ENCODE measurements around the gene LCP2. TPM values are rescaled to one million over a fixed set of nuclear protein-coding genes. Genes with fewer than 3 reads are reported as not detected.

Gene LCP2
- polyA plus RNA-seq, 1 donor from 2014 or later = 31.6 TPM

DNA sequence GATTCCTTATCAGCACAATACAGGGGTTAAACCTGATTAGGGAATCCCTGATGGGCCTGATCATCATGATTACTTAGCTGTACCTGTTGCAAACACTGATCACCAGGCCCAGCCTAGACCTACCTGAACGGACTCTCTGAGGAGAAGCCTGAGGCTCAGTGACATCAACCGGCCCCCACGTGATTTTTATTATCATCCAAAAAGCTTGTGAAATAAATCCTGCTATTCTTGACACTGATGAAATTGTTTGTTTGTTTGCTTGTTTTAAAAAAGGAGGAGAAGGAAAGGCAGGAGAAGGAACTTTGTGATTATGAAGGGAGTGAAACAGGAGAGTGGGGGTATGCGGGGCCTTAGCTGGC is 18.1 kb downstream of the LCP2 start:
- Mint-ChIP-seq H3K9me3 (peaks cover 0 to 2% (median 0%) of the 10 kb centered on the region in 3 donors), H3K27ac (peak overlapping the region; percentile 59 to 76 (median 73)), H3K4me1 (peaks cover 39 to 48% (median 42%) of the 10 kb centered on the region in 3 donors), H3K27me3 (peaks cover 3% of the 10 kb centered on the region), H3K36me3 (peaks cover 9% of the 10 kb centered on the region), H3K4me3 (peak overlapping the region in 1 of 4 donors; percentile 87)

DNA sequence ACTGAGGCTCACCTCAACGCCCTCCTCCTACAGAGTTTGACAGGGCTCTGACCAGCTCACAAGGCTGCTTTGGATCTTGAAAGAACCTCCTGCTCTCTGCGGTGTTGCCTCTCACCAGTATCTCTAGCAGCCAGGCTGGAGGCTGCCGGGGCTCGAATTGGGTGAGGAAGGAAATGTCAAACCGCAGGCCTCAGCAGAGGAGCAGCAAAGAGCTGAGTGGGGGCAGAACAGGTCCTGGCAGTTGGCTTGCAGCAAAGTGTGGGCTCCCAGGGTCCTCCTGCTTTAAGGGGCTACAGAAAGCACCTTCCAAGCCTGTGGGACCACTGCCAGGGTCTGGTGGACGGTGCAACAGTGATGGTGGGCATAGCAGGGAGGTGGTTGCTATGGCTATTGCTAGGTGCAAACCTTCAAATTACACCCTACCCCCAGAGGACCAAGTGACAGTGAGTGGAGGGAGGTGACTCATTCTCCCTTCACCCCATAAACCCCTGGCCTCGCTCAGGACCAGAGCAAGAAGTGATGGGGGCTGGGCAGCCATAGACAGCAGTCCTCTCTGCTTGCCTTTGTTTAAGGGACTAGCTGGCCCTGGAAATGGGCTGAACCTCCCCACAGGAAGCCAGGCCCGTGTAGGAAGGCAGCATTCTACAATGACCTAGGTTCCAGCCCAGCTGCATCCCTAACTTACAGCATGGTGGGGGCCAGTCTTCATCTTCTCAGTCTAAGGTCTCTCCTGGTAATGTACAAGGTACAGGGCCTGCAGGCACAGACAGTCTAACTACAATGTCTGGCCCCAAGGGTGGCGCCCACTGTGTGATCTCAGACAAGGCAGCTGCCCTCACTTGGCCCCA is 18.7 kb downstream of the LCP2 start:
- peaks cover 0 to 2% (median 0%) of the 10 kb centered on the region in 3 donors for H3K9me3 Mint-ChIP-seq
- H3K4me3 Mint-ChIP-seq = peak overlapping the region; percentile 31 to 92 (median 78)
- peaks cover 3% of the 10 kb centered on the region for H3K27me3 Mint-ChIP-seq
- peak overlapping the region; percentile 59 to 78 (median 73) for H3K27ac Mint-ChIP-seq
- H3K4me1 Mint-ChIP-seq = peaks cover 39 to 50% (median 42%) of the 10 kb centered on the region in 3 donors
- H3K36me3 Mint-ChIP-seq = peaks cover 9% of the 10 kb centered on the region

DNA sequence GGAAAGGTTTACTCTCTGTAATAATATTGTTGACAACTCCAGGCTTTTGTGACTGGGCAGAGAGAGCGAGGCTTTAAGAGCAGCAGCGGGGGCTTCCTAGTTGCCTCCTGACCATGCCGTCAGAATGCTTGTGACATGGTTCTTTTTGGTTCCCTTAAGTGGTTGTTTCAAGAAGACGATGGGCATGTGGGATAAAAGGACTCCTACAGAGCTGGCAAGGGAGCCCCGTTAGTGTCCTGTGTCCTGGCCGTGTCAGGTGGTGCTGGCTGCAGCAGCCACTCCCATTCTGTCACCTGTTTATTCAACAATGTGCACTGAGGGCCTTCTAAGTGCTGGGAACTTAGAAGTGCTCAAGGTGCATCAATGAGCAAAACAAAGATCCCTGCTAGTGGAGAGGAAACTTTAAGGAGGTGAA is 19.7 kb downstream of the LCP2 start:
- peaks cover 36 to 48% (median 42%) of the 10 kb centered on the region in 3 donors for H3K4me1 Mint-ChIP-seq
- peaks cover 3% of the 10 kb centered on the region for H3K27me3 Mint-ChIP-seq
- peak overlapping the region in 3 of 4 donors; percentile 8 to 90 (median 86) for H3K4me3 Mint-ChIP-seq
- H3K36me3 Mint-ChIP-seq = peaks cover 10% of the 10 kb centered on the region
- H3K27ac Mint-ChIP-seq = peak overlapping the region in 2 of 3 donors; percentile 53 to 87
- no peaks in the 10 kb centered on the region for H3K9me3 Mint-ChIP-seq

DNA sequence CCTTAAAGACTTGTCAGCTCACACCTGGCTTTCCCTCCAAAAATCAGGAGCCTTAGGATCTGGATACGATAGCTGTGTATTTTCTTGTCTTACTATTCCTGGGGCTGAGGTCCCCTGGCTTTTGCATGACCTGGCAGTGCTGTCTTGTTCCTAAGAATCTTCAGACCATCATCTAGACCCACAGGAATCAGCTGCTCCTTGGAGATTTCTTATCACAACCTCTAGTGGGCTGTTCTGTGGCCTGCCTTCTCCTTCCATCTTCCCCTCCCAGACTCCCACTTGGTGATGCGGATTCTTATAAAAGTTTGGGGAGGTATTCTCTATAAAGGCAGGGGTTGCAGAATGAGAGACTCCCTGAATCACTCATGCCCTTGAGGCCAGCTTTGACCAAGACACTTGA is 21.4 kb downstream of the LCP2 start:
- Mint-ChIP-seq H3K27me3 (peaks cover 3% of the 10 kb centered on the region), H3K36me3 (peaks cover 8% of the 10 kb centered on the region), H3K27ac (peak overlapping the region in 1 of 3 donors; percentile 25), H3K4me1 (peaks cover 31 to 47% (median 36%) of the 10 kb centered on the region in 3 donors), H3K4me3 (peak overlapping the region in 3 of 4 donors; percentile 39 to 76 (median 71)), H3K9me3 (no peaks in the 10 kb centered on the region)

DNA sequence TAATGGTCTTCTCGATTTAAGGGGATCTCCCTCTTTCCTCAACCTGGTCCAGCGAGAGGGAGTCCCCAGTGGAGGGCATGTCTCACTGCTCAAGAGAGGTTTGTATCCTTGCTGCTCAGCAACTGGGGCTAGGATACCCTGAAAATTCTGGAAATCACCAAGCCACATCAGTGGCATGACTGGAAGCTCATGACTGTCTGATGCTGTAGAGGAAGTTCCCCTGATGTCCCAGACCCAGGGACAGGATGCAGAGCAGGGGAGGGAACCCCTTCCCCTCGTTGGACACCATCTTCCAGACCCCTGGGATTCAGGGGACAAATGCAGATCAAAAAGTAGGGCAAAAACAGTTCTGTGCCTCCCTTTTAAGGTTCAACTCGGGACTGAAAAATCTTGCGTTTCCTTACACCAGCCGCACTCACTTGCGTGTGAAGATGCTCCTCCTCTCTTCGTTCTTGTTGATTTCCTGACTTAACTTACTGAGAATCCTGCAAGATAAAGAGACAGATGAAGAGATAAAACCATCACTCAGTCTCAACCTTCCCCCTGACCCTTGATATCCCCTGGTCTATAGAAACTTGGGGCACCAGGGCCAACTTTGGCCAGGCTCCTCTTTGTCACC is 22.1 kb downstream of the LCP2 start:
- peaks cover 8% of the 10 kb centered on the region for H3K36me3 Mint-ChIP-seq
- H3K4me3 Mint-ChIP-seq = peak overlapping the region in 1 of 4 donors; percentile 76
- peak overlapping the region in 2 of 3 donors; percentile 2 to 94 for H3K27ac Mint-ChIP-seq
- H3K9me3 Mint-ChIP-seq = no peaks in the 10 kb centered on the region
- H3K4me1 Mint-ChIP-seq = peaks cover 36 to 47% (median 37%) of the 10 kb centered on the region in 3 donors
- H3K27me3 Mint-ChIP-seq = peaks cover 3% of the 10 kb centered on the region

DNA sequence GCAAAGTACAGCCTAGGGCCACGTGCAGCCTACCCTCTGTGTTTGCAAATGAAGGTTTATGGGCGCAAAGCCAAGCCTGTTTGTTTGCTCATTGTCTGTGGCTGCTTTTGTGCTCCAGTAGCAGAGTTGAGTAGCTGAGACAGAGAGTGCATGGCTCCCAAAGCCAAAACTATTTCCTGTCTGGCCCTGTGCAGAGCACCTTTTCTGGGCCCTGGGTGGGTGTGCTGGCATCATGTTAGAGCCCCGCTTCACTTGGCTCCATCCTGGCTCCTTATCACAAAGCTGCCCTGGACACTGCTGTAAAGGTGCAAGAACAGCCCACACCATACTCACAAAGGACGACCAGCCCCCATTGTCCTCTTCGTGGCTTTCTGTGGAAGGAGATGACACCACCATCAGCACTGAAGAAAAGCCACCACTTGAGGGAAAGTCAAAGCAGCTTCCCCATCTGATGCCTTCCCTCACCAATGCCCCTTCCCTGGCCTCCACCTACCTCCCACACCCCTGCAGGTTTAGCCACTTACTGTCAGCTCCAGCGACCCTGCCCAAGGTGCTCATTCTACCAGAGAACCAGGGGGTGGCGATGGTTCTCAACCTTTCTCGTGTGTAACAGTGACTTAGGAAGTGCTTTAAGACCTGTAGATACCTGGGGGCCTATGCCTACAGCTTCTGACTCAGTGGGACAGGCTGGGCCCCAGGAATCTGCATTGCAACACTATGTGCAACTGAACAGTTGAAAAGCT is 23.4 kb downstream of the LCP2 start:
- Mint-ChIP-seq H3K4me3 (no peak overlapping the region), H3K27ac (peak overlapping the region in 1 of 3 donors; percentile 94), H3K9me3 (no peaks in the 10 kb centered on the region), H3K36me3 (peaks cover 8% of the 10 kb centered on the region), H3K4me1 (peaks cover 31 to 39% (median 36%) of the 10 kb centered on the region in 3 donors), H3K27me3 (peaks cover 3% of the 10 kb centered on the region)

DNA sequence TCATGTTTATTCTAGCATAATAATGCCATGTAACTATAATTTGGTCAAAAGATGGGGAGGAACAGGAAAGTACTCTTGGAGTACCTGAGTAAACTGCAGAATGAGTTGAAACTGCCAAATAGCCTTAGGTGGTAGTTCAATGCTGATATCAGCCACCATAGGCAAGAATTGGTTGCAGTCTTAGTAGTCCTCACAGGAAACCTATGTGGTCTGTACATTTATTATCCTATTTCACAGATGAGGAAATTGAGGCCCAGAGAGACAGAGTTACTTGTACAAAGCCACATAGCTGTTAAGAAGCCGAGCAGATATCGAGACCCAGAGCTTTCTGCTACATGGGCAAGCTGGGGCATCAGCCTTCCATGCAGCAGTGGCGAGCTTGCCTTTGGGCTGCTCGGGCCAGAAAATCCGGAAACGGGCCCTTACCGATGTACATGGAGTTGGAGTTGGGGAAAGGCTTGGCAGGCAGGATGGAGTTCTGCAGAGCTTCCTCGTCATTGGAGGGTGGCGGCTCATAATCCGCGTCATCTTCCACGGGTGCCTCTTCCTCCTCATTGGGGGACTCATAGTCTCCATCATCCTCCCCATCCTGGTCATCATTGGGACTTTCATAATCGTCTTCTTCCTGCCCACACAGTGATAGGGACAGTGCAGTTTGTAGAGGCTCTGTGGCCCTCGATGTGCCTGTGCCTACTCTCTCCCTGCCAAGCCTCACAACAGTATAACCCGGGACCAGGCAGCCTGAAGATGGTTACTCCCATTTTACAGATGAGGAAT is 27.1 kb downstream of the LCP2 start:
- Mint-ChIP-seq H3K4me1 (peaks cover 21 to 28% (median 23%) of the 10 kb centered on the region in 3 donors), H3K36me3 (peaks cover 2% of the 10 kb centered on the region), H3K9me3 (no peaks in the 10 kb centered on the region), H3K27ac (no peak overlapping the region), H3K4me3 (peak overlapping the region in 1 of 4 donors; percentile 47), H3K27me3 (peaks cover 1% of the 10 kb centered on the region)

DNA sequence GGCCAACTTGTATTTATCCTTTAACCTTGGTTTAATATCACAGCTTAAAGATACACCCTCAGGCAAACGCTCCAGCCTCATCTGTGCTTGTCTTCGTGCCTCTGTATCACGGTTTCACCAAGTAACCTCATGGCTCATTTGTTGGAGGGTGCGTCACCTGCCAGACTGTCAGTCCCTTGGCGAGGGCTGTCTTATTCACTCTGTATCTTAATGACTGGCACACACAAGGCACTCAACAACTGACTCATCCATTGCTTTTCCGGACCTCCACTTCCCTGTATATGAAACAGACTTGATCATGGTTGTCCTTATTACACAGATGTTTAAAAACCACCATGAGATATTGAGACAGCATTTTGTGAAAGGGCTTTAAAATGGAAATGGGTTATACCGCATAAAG is 28.0 kb downstream of the LCP2 start:
- Mint-ChIP-seq H3K27ac (peak overlapping the region in 1 of 3 donors; percentile 11), H3K4me3 (peak overlapping the region in 1 of 4 donors; percentile 43), H3K36me3 (peaks cover 2% of the 10 kb centered on the region), H3K27me3 (peaks cover 1% of the 10 kb centered on the region), H3K9me3 (no peaks in the 10 kb centered on the region), H3K4me1 (peaks cover 20 to 26% (median 23%) of the 10 kb centered on the region in 3 donors)

DNA sequence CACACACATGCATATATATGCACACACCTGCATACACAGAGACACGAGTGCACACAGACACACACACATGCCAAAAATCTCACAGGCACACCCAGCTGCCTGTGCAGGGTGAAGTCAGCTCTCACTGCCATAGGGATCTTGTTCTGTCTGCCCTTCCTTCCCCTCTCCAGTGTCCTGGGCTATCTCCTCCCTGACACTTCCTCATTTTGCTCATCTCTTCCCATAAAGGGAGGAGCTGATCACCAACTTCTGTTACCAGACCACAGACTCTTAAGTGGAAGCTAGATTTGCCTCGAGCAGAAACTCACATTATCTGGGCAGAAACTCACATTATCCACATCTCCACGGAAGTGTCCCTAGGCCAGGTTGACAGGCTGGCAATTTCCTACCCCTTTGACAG is 28.7 kb downstream of the LCP2 start:
- H3K36me3 Mint-ChIP-seq = peaks cover 4% of the 10 kb centered on the region
- peak overlapping the region in 1 of 3 donors; percentile 5 for H3K27ac Mint-ChIP-seq
- peaks cover 19 to 23% (median 22%) of the 10 kb centered on the region in 3 donors for H3K4me1 Mint-ChIP-seq
- peaks cover 1% of the 10 kb centered on the region for H3K27me3 Mint-ChIP-seq
- peak overlapping the region in 1 of 4 donors; percentile 82 for H3K4me3 Mint-ChIP-seq
- H3K9me3 Mint-ChIP-seq = no peaks in the 10 kb centered on the region

DNA sequence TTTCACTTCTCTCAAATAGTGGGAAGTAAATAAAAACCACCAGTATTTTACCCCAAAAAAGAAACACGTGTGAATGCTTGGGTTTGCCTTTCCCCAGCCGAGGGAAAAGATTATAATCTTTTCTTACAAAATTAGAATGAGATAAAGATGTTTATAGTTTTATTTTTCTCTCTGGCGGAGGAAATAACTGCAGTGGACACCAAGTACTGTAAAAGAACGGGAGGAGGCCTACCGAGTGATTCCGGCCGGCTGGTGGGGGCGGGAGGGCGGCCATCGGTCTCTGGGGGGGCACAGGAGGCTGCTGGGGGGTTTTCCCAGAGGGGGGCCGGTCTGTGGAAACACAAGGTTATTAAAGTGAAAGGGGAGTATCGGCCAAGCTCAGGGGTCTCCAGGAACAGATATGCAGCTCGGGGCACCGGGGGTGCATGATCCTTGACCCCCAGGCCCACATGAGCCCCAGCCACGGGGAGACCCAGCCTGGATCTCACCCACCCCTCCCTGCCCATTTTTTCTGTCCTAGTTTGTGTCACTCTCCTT is 29.4 kb downstream of the LCP2 start:
- peak overlapping the region in 2 of 4 donors; percentile 75 to 82 for H3K4me3 Mint-ChIP-seq
- H3K27me3 Mint-ChIP-seq = peaks cover 1% of the 10 kb centered on the region
- peaks cover 19 to 23% (median 22%) of the 10 kb centered on the region in 3 donors for H3K4me1 Mint-ChIP-seq
- no peaks in the 10 kb centered on the region for H3K9me3 Mint-ChIP-seq
- H3K27ac Mint-ChIP-seq = peak overlapping the region in 2 of 3 donors; percentile 53 to 74
- peaks cover 1% of the 10 kb centered on the region for H3K36me3 Mint-ChIP-seq

DNA sequence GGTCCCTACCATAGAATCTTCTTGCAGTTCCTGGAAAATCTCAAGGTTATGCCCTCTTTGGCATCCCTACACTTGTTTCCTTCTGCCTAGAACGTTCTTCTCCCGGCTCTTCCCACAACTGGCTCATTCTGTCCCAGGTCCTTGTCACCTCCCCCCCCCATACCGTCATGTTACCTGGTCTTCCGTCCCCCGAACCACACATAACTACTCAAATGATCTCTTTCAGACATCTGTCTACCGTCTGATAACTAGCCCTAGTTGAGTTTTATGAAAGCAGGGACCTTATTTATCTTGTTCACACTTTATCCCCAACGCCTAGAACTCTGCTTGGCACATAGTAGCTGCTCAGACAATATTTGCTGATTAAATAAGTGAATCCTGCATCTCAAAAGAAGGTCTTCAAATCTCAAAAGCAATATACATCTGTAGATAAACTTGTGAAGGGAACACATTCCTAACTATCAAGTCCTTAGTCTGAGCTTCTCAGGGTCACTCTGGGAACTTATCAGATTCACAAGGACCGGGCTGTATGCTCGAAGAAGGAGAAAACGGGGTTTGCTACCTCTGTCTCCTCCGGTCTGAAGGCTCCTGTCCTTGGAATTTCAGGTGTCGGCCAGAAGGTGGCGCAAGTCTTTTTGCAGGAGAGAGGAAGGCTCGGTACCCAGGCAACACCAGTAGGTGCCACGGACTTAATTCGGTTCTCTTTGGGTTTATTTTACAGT is 30.0 kb downstream of the LCP2 start:
- H3K9me3 Mint-ChIP-seq = no peaks in the 10 kb centered on the region
- peak overlapping the region in 2 of 3 donors; percentile 72 to 74 for H3K27ac Mint-ChIP-seq
- peaks cover 1% of the 10 kb centered on the region for H3K36me3 Mint-ChIP-seq
- peaks cover 1% of the 10 kb centered on the region for H3K27me3 Mint-ChIP-seq
- peaks cover 19 to 23% (median 22%) of the 10 kb centered on the region in 3 donors for H3K4me1 Mint-ChIP-seq
- H3K4me3 Mint-ChIP-seq = peak overlapping the region in 2 of 4 donors; percentile 53 to 82

DNA sequence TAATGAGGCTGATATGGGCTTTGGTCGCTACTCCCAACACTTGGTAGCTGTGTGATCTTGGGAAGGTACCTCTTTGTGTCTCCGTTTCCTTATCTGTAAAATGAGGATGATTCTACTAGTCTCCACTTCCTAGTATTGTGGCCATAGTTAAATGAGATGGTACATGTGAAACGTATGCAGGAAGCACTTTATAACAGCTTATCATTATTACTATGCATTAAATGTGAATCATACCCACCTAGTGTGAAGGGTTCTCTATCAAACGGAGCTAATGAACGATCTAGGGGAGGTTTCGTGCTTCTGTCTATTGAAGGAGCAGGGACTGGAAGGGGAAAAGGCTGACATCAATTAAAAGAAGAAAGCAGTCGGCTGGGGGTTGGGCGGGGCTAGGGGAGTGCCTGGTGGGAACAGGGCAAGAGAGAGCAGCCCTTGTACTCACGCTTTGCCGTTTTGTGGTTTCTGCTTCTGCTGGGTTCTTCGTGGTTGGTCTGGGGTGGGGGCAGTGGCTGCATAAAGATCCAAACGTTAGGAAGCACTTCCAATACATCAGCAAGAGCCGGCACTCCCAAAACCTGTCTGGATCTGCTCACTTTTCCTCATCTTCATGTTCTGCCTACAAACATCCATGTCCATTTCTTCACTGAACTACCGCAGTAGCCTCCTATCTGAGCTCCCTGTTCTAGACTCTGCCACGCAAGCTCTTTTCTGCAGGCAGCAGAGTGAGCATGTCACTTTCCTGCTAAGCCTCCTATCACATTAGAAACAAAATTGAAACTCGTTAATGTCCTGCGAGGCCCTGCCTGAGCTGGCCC is 30.8 kb downstream of the LCP2 start:
- Mint-ChIP-seq H3K4me3 (no peak overlapping the region), H3K27me3 (peaks cover 1% of the 10 kb centered on the region), H3K9me3 (no peaks in the 10 kb centered on the region), H3K4me1 (peaks cover 19 to 23% (median 22%) of the 10 kb centered on the region in 3 donors), H3K36me3 (peaks cover 1% of the 10 kb centered on the region), H3K27ac (peak overlapping the region in 2 of 3 donors; percentile 72 to 74)

DNA sequence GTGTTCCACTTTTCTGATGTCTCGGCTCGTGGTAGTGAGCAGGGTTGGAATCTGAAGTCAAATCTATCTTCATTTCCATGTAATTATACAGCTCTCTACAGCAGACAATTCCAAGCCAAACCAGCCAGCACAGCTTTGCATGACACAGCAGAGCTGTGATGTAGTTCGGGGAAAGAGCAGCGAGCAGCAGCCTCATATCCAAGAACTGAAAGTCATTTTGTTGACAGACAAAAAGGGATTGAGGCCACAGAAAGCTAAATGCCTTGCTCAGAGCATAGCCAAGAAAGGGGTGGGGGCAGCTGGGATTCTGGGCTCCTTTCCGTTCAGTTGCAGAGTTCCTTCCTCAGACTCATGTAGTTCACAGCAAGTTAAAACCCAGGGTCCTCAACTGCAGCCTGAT is 32.1 kb downstream of the LCP2 start:
- H3K4me3 Mint-ChIP-seq = no peak overlapping the region
- no peaks in the 10 kb centered on the region for H3K9me3 Mint-ChIP-seq
- peak overlapping the region in 1 of 3 donors; percentile 31 for H3K27ac Mint-ChIP-seq
- H3K4me1 Mint-ChIP-seq = peaks cover 17 to 22% (median 18%) of the 10 kb centered on the region in 3 donors
- peaks cover 1% of the 10 kb centered on the region for H3K36me3 Mint-ChIP-seq
- H3K27me3 Mint-ChIP-seq = peaks cover 1% of the 10 kb centered on the region

Data from IgD-negative memory B cell (primary cell).